Tracheal epithelial cell (primary cell): Measurements from ENCODE around the gene RAB44. TPM values are rescaled to one million over a fixed set of nuclear protein-coding genes. Genes with fewer than 3 reads are reported as not detected.

Experiments used
- total RNA-seq: library from RNA; depleted of rRNA; stranded (reverse); fragments of >200 nt; gene quantifications from 2 replicates; pipeline ENCODE4 v1.2.1, GENCODE V29; 2014

Gene RAB44
- under 0.01 TPM in 1 of 2 replicates, not detected in the other for total RNA-seq

GRCh38 chr6:36697481-36697903, at the start of gene RAB44:
Gene RAB44 (plus strand): TSS chr6:36697826. CDS start chr6:36704236, 6,410 bp downstream.

GRCh38 chr6:36678488-36679042, 19.1 kb upstream of the RAB44 start, which contains the start of gene CDKN1A:
Gene CDKN1A (plus strand): TSS chr6:36678714. CDS start chr6:36684102, 5,388 bp downstream.

Other genes with a start within 250 kb of the RAB44 start
- gene STK38, start 150.3 kb upstream of the RAB44 start, total RNA-seq: 15.4 and 19.2 TPM in 2 replicates
- 136 and 301 TPM in 2 replicates for gene SRSF3, start 103.5 kb upstream of the RAB44 start, total RNA-seq
- 384 and 499 TPM in 2 replicates for gene CDKN1A, start 19.1 kb upstream of the RAB44 start, total RNA-seq
- gene CPNE5, start 141.6 kb downstream of the RAB44 start, total RNA-seq: under 0.01 TPM in 1 of 2 replicates, not detected in the other
- 37.6 and 40.1 TPM in 2 replicates for gene PPIL1, start 177.0 kb downstream of the RAB44 start, total RNA-seq
- 21.2 and 27.1 TPM in 2 replicates for gene C6orf89, start 188.1 kb downstream of the RAB44 start, total RNA-seq